NT2/D1 (cell line): ENCODE results near the gene SRP68.

Experiments
- YY1 ChIP-seq: IDR thresholded peaks from 2 replicates; pipeline ENCODE4 v1.6.1; 2011; ENCODE audit not compliant: insufficient read length, insufficient read depth
- ZNF274 ChIP-seq: IDR thresholded peaks from 2 replicates; pipeline ENCODE4 v1.6.1; 2011; ENCODE audit warnings: mild to moderate bottlenecking, low read depth, low read length

DNA sequence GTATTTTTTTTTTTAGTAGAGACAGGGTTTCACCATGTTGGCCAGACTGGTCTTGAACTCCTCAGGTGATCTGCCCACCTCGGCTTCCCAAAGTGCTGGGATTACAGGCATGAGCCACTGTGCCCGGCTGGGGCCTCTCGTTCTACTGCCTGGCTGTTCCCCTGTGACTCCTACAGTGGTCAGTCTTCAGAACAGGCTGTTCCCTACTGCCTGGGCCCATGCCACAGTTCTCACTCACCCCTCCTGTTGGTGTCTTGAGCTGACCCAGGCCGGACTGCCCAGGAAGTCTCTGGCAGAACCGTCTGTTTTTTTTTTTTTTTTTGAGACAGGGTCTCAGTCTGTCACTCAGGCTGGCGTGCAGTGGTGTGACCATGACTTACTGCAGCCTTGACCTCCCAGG is 68.4 kb downstream of the SRP68 start:
- TF ChIP-seq YY1 = no peak
- no peak for TF ChIP-seq ZNF274
